Common myeloid progenitor, CD34-positive (primary cell): ENCODE measurements around the gene PRKCQ.

Experiments used
- CTCF ChIA-PET: fragments of 350-600 bp; sonication (Branson Sonifier 250); formaldehyde crosslinking; loops from one replicate; lab custom pipeline; 2021; ENCODE audit warnings: antibody characterized with exemption; lab: Charles Lee
- POLR2A ChIA-PET: fragments of 350-600 bp; sonication (Branson Sonifier 250); formaldehyde crosslinking; loops from one replicate; lab custom pipeline; 2021; ENCODE audit warnings: antibody characterized with exemption; lab: Charles Lee
- DNase-seq, 3 donors: peaks; one replicate each; pipeline versions ENCODE4 v3.0.0 to v3.0.0-alpha.2; 2013
- H3K27ac ChIP-seq, 2 experiments: 1 replicate in 1 of 2; 2 replicates in 1 of 2; pipeline ENCODE4 v1.7.0; 2013; ENCODE audit warnings: inconsistent platforms in 2 of 2, low read length in 2 of 2, mild to moderate bottlenecking in 2 of 2, low read depth in 1 of 2, moderate library complexity in 1 of 2; ENCODE audit not compliant: severe bottlenecking in 2 of 2, insufficient read depth in 1 of 2, poor library complexity in 1 of 2
- H3K27me3 ChIP-seq, 5 experiments: replicated peaks in 2 of 5; 1 replicate in 3 of 5; 2 replicates in 2 of 5; pipeline versions ENCODE4 v1.6.1 to v1.7.0; 2013; ENCODE audit warnings: low read length in 4 of 5, mild to moderate bottlenecking in 2 of 5, moderate library complexity in 2 of 5, inconsistent platforms in 1 of 5; ENCODE audit not compliant: insufficient read depth in 5 of 5, control insufficient read depth in 4 of 5
- H3K36me3 ChIP-seq, 4 experiments: 1 replicate in 2 of 4; 2 replicates in 2 of 4; pipeline versions ENCODE4 v1.6.1 to v1.7.0; 2013; ENCODE audit warnings: low read length in 3 of 4, control low read depth in 1 of 4, mild to moderate bottlenecking in 1 of 4; ENCODE audit not compliant: control insufficient read depth in 4 of 4, insufficient read depth in 4 of 4
- H3K4me1 ChIP-seq, 4 experiments: 1 replicate in 3 of 4; 2 replicates in 1 of 4; pipeline versions ENCODE4 v1.6.1 to v1.7.1; 2013; ENCODE audit warnings: low read length in 3 of 4, mild to moderate bottlenecking in 3 of 4, control low read depth in 1 of 4, inconsistent platforms in 1 of 4, moderate library complexity in 1 of 4; ENCODE audit not compliant: control insufficient read depth in 4 of 4, insufficient read depth in 4 of 4; ENCODE audit errors: control extremely low read depth in 1 of 4
- H3K4me3 ChIP-seq, 7 experiments: 1 replicate in 4 of 7; 2 replicates in 3 of 7; pipeline versions ENCODE4 v1.5.1 to v1.7.0; 2013; ENCODE audit warnings: mild to moderate bottlenecking in 7 of 7, low read length in 6 of 7, moderate library complexity in 6 of 7, inconsistent platforms in 2 of 7, low read depth in 2 of 7, control low read depth in 1 of 7; ENCODE audit not compliant: insufficient read depth in 4 of 7, control insufficient read depth in 1 of 7; ENCODE audit errors: extremely low read depth in 1 of 7
- H3K9me3 ChIP-seq, 5 experiments: 1 replicate in 4 of 5; 2 replicates in 1 of 5; pipeline versions ENCODE4 v1.6.1 to v1.7.1; 2013; ENCODE audit warnings: low read length in 4 of 5, mild to moderate bottlenecking in 2 of 5, inconsistent platforms in 1 of 5, low read depth in 1 of 5, moderate library complexity in 1 of 5; ENCODE audit not compliant: control insufficient read depth in 4 of 5, insufficient read depth in 2 of 5; ENCODE audit errors: control extremely low read depth in 1 of 5
- WGBS: methylation state at CpG from one replicate; pipeline ENCODE4 v1.1.5; 2013; ENCODE audit not compliant: insufficient coverage; 5-methylcytosine and 5-hydroxymethylcytosine counted together

Gene PRKCQ

GRCh38 chr10:6558759-6559461 lies 21.2 kb downstream of the PRKCQ start:
- 96% methylated on average over 10 of the region's 12 CpGs for WGBS
- POLR2A ChIA-PET = interaction anchor here (0.6 kb wide), 1 partner anchor 369 kb away, joined by 3 read pairs; no protein-coding TSS in a partner anchor
- no peaks in the 10 kb centered on the region for H3K9me3 ChIP-seq

DNA sequence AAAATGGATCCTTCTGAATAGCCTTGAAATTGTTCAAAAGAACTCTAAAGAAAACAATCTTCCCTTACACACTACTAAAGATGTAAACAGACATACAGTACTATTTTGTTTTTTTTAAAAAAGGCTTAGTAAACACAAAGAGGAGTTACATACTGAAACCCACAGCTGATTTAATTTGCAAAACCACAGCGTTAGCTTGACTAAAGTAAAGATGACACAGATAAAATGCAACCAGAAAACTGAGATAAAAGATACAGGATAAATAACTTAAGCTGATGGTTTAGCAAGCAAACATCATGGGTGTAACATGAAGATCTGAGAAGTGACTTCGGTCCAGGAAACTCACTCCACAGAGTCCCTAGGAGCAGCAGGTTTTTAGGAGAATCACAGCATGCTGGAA lies 21.8 kb downstream of the PRKCQ start:
- no peaks in the 10 kb centered on the region for H3K27me3 ChIP-seq
- ChIA-PET CTCF (interaction anchor here (1.5 kb wide), 1 partner anchor 8 kb away, joined by 4 read pairs; no protein-coding TSS in a partner anchor), POLR2A (no interaction called here)
- H3K36me3 ChIP-seq = peaks cover 0 to 4% (median 0%) of the 10 kb centered on the region in 4 experiments
- no peak overlapping the region for H3K27ac ChIP-seq
- no peak overlapping the region for H3K4me3 ChIP-seq
- peaks cover 0 to 39% (median 22%) of the 10 kb centered on the region in 4 experiments for H3K4me1 ChIP-seq
- WGBS = 90% methylated on average over 1 of the region's 2 CpGs
- H3K9me3 ChIP-seq = no peaks in the 10 kb centered on the region
- DNase-seq = no peak

More at GRCh38 chr10:6558759-6559461, 21.2 kb downstream of the PRKCQ start:
- CTCF ChIA-PET = interaction anchor here (0.8 to 1.4 kb wide), 2 partner anchors 21 to 89 kb away, joined by 3 to 4 read pairs; no protein-coding TSS in a partner anchor
- Histone ChIP-seq H3K4me3 (no peak overlapping the region), H3K27ac (no peak overlapping the region), H3K27me3 (no peaks in the 10 kb centered on the region), H3K4me1 (peaks cover 0 to 45% (median 28%) of the 10 kb centered on the region in 4 experiments), H3K36me3 (peaks cover 0 to 3% (median 0%) of the 10 kb centered on the region in 4 experiments)
- DNase-seq = no peak

GRCh38 chr10:6553937-6554336 lies 26.1 kb downstream of the PRKCQ start:
- Histone ChIP-seq H3K27me3 (no peaks in the 10 kb centered on the region), H3K9me3 (no peaks in the 10 kb centered on the region), H3K36me3 (peaks cover 0 to 4% (median 0%) of the 10 kb centered on the region in 4 experiments), H3K4me1 (peaks cover 0 to 11% (median 6%) of the 10 kb centered on the region in 4 experiments), H3K27ac (no peak overlapping the region), H3K4me3 (no peak overlapping the region)
- CTCF ChIA-PET = interaction anchor here (1.0 to 1.2 kb wide), 3 partner anchors 12 to 24 kb away, joined by 3 to 4 read pairs (median 4); no protein-coding TSS in a partner anchor
- no peak for DNase-seq
- POLR2A ChIA-PET = interaction anchor here (0.6 kb wide), 1 partner anchor 45 kb away, joined by 6 read pairs; no protein-coding TSS in a partner anchor
- 98% methylated on average over 7 of the region's 7 CpGs for WGBS

- POLR2A ChIA-PET = no interaction called here
- Histone ChIP-seq H3K27me3 (no peaks in the 10 kb centered on the region), H3K4me1 (peaks cover 15 to 44% (median 34%) of the 10 kb centered on the region in 4 experiments), H3K27ac (peak overlapping the region; percentile 73 to 88), H3K4me3 (peak overlapping the region in 6 of 7 experiments; percentile 0 to 65 (median 52)), H3K9me3 (no peaks in the 10 kb centered on the region), H3K36me3 (peaks cover 0 to 5% (median 0%) of the 10 kb centered on the region in 4 experiments)
- 26% methylated on average over 7 of the region's 9 CpGs for WGBS
- CTCF ChIA-PET = interaction anchor here (1.0 to 2.4 kb wide), 9 partner anchors 10 to 124 kb away, joined by 3 to 10 read pairs (median 5); no protein-coding TSS in a partner anchor
- DNase-seq = peak; percentile 29 to 79 (median 61)
Observed at GRCh38 chr10:6543431-6544005, 36.6 kb downstream of the PRKCQ start.

- no peaks in the 10 kb centered on the region for H3K9me3 ChIP-seq
- ChIA-PET POLR2A (no interaction called here), CTCF (interaction anchor here (0.8 to 2.4 kb wide), 11 partner anchors 9 to 125 kb away, joined by 3 to 10 read pairs (median 5); no protein-coding TSS in a partner anchor)
- H3K4me1 ChIP-seq = peaks cover 15 to 47% (median 36%) of the 10 kb centered on the region in 4 experiments
- peaks cover 0 to 5% (median 0%) of the 10 kb centered on the region in 4 experiments for H3K36me3 ChIP-seq
- DNase-seq = peak; percentile 49 to 87 (median 79)
- WGBS = 0% methylated on average over 6 of the region's 9 CpGs
- H3K27me3 ChIP-seq = no peaks in the 10 kb centered on the region
- H3K27ac ChIP-seq = peak overlapping the region; percentile 73 to 88
- peak overlapping the region in 6 of 7 experiments; percentile 0 to 65 (median 52) for H3K4me3 ChIP-seq
Observed at GRCh38 chr10:6542999-6543430, 37.1 kb downstream of the PRKCQ start.

- CTCF ChIA-PET = interaction anchor here (0.9 kb wide), 1 partner anchor 49 kb away, joined by 3 read pairs; no protein-coding TSS in a partner anchor
- H3K27me3 ChIP-seq = no peaks in the 10 kb centered on the region
- H3K9me3 ChIP-seq = no peaks in the 10 kb centered on the region
- DNase-seq = no peak
- H3K4me1 ChIP-seq = peaks cover 9 to 45% (median 38%) of the 10 kb centered on the region in 4 experiments
- peaks cover 0 to 5% (median 2%) of the 10 kb centered on the region in 4 experiments for H3K36me3 ChIP-seq
- no peak overlapping the region for H3K4me3 ChIP-seq
- POLR2A ChIA-PET = no interaction called here
- no peak overlapping the region for H3K27ac ChIP-seq
Observed at GRCh38 chr10:6539833-6540232, 40.2 kb downstream of the PRKCQ start.
